SK-N-MC (cell line): ENCODE results near the gene CFAP70.
A peak's percentile ranks its signal among the peaks of the same experiment; 100 is the strongest.

Experiments
- DNase-seq: peaks from one replicate; pipeline ENCODE4 v3.0.0-alpha.2; 2011; ENCODE audit warnings: low read depth, low spot score
- H3K27ac ChIP-seq: fragments of 200-600 bp; sonication (generic); 2 replicates; pipeline ENCODE4 v1.5.1; 2016; ENCODE audit warnings: mixed run types
- H3K36me3 ChIP-seq: fragments of 200-600 bp; sonication (generic); 2 replicates; pipeline ENCODE4 v1.6.1; 2017; ENCODE audit warnings: antibody characterized with exemption, low read length, mixed read lengths; ENCODE audit not compliant: insufficient read depth
- H3K4me3 ChIP-seq: fragments of 200-600 bp; sonication (generic); 2 replicates; pipeline ENCODE4 v1.5.1; 2016
- H3K9ac ChIP-seq: fragments of 200-600 bp; sonication (generic); 2 replicates; pipeline ENCODE4 v1.8.0; 2017; ENCODE audit warnings: mixed run types, mixed read lengths; ENCODE audit not compliant: insufficient read length
- H3K9me3 ChIP-seq: fragments of 200-600 bp; sonication (generic); 2 replicates; pipeline ENCODE4 v1.6.1; 2017; ENCODE audit warnings: low read depth, mild to moderate bottlenecking, antibody characterized with exemption, low read length, moderate library complexity, mixed read lengths
- EZH2 ChIP-seq: fragments of 200-600 bp; sonication (generic); IDR thresholded peaks from one replicate; pipeline ENCODE4 v1.6.1; 2017; ENCODE audit warnings: antibody characterized with exemption
- FOXP2 ChIP-seq: optimal IDR thresholded peaks from 2 replicates; pipeline ENCODE3; 2011; ENCODE audit warnings: mild to moderate bottlenecking, moderate library complexity; ENCODE audit not compliant: insufficient read depth; ENCODE audit errors: extremely low read length, control extremely low read depth
- POLR2AphosphoS5 ChIP-seq: IDR thresholded peaks from 2 replicates; pipeline ENCODE4 v1.6.1; 2012; ENCODE audit warnings: mild to moderate bottlenecking, low read depth, low read length, borderline replicate concordance

Gene CFAP70

GRCh38 chr10:73251683-73252444, 106.8 kb downstream of the CFAP70 start:
- peak overlapping the region; percentile 93 for H3K9ac ChIP-seq
- no peaks in the 10 kb centered on the region for H3K9me3 ChIP-seq
- H3K27ac ChIP-seq = peak overlapping the region; percentile 81
- TF ChIP-seq POLR2AphosphoS5 = no peak
- no peak for TF ChIP-seq FOXP2
- no peak for TF ChIP-seq EZH2
- H3K4me3 ChIP-seq = peak overlapping the region; percentile 92
- H3K36me3 ChIP-seq = peaks cover 11% of the 10 kb centered on the region; the same call in 1 of the 2 replicates
- no peak for DNase-seq

- no peak for DNase-seq
- Histone ChIP-seq H3K4me3 (no peak overlapping the region), H3K36me3 (peaks cover 35% of the 10 kb centered on the region), H3K9me3 (no peaks in the 10 kb centered on the region), H3K9ac (no peak overlapping the region), H3K27ac (peak overlapping the region; percentile 73)
- TF ChIP-seq EZH2 (no peak), POLR2AphosphoS5 (no peak), FOXP2 (no peak)
Observed at GRCh38 chr10:73248259-73248724, 110.4 kb downstream of the CFAP70 start.

GRCh38 chr10:73247509-73248258, 111.0 kb downstream of the CFAP70 start:
- Histone ChIP-seq H3K4me3 (peak overlapping the region; percentile 85), H3K9me3 (no peaks in the 10 kb centered on the region), H3K27ac (peak overlapping the region; percentile 73), H3K36me3 (peaks cover 41% of the 10 kb centered on the region), H3K9ac (peak overlapping the region; percentile 78)
- TF ChIP-seq EZH2 (no peak), POLR2AphosphoS5 (no peak), FOXP2 (no peak)
- DNase-seq = no peak

GRCh38 chr10:73246646-73247508, 111.8 kb downstream of the CFAP70 start, which contains the start of gene DNAJC9:
TSS of gene DNAJC9 (minus strand) at chr10:73247255. CDS start at chr10:73247189, 66 bp downstream.
- TF ChIP-seq EZH2 = no peak
- peak; percentile 86 for TF ChIP-seq POLR2AphosphoS5
- DNase-seq = no peak
- peak within 1 kb of the TSS; percentile 85 for H3K4me3 ChIP-seq
- peaks cover 47% of the 10 kb centered on the region for H3K36me3 ChIP-seq
- no peaks in the 10 kb centered on the region for H3K9me3 ChIP-seq
- H3K9ac ChIP-seq = peak within 1 kb of the TSS; percentile 94
- H3K27ac ChIP-seq = peak within 1 kb of the TSS; percentile 86

- peak overlapping the region; percentile 94 for H3K9ac ChIP-seq
- TF ChIP-seq POLR2AphosphoS5 (no peak), EZH2 (no peak), FOXP2 (no peak)
- peaks cover 52% of the 10 kb centered on the region for H3K36me3 ChIP-seq
- peak overlapping the region; percentile 85 for H3K4me3 ChIP-seq
- H3K27ac ChIP-seq = peak overlapping the region; percentile 86
- DNase-seq = no peak
- H3K9me3 ChIP-seq = no peaks in the 10 kb centered on the region
Observed at GRCh38 chr10:73246322-73246645, 112.4 kb downstream of the CFAP70 start.

- peaks cover 54% of the 10 kb centered on the region for H3K36me3 ChIP-seq
- H3K9me3 ChIP-seq = no peaks in the 10 kb centered on the region
- TF ChIP-seq POLR2AphosphoS5 = no peak
- TF ChIP-seq EZH2 = no peak
- no peak for TF ChIP-seq FOXP2
- no peak overlapping the region for H3K27ac ChIP-seq
- H3K4me3 ChIP-seq = peak overlapping the region; percentile 85
- DNase-seq = no peak
- peak overlapping the region; percentile 94 for H3K9ac ChIP-seq
Observed at GRCh38 chr10:73244866-73245477, 113.7 kb downstream of the CFAP70 start.

- DNase-seq = no peak
- H3K27ac ChIP-seq = no peak overlapping the region
- no peaks in the 10 kb centered on the region for H3K9me3 ChIP-seq
- no peak for TF ChIP-seq EZH2
- TF ChIP-seq POLR2AphosphoS5 = no peak
- TF ChIP-seq FOXP2 = no peak
- peaks cover 52% of the 10 kb centered on the region for H3K36me3 ChIP-seq
- no peak overlapping the region for H3K9ac ChIP-seq
- H3K4me3 ChIP-seq = no peak overlapping the region
Observed at GRCh38 chr10:73239908-73240307, 118.8 kb downstream of the CFAP70 start.

GRCh38 chr10:73238990-73239566, 119.6 kb downstream of the CFAP70 start:
- DNase-seq = no peak
- no peak for TF ChIP-seq POLR2AphosphoS5
- TF ChIP-seq FOXP2 = no peak
- TF ChIP-seq EZH2 = no peak
- Histone ChIP-seq H3K9ac (no peak overlapping the region), H3K9me3 (no peaks in the 10 kb centered on the region), H3K4me3 (no peak overlapping the region), H3K27ac (no peak overlapping the region), H3K36me3 (peaks cover 44% of the 10 kb centered on the region)
